ENCODE measurements around the gene IL6R.

IL6R gene

GRCh38 chr1:154453574-154454352 is 48.6 kb downstream of the IL6R start:
- no peak for DNase-seq

- peak; percentile 38 for DNase-seq
Observed at GRCh38 chr1:154454386-154455120, 49.4 kb downstream of the IL6R start.

GRCh38 chr1:154456631-154457030 is 51.5 kb downstream of the IL6R start:
- no peak for DNase-seq

GRCh38 chr1:154459080-154459479 is 53.9 kb downstream of the IL6R start:
- DNase-seq = no peak

GRCh38 chr1:154460695-154461260 is 55.6 kb downstream of the IL6R start:
- no peak for DNase-seq

- no peak for DNase-seq
Observed at GRCh38 chr1:154463512-154463990, 58.4 kb downstream of the IL6R start.

- DNase-seq = no peak
Observed at GRCh38 chr1:154465621-154466195, 60.6 kb downstream of the IL6R start.

GRCh38 chr1:154466206-154466605 is 61.1 kb downstream of the IL6R start:
- DNase-seq = no peak

- no peak for DNase-seq
Observed at GRCh38 chr1:154466921-154467417, 61.8 kb downstream of the IL6R start.

- no peak for DNase-seq
Observed at GRCh38 chr1:154467434-154468102, 62.4 kb downstream of the IL6R start.

GRCh38 chr1:154468535-154469250 is 63.5 kb downstream of the IL6R start:
- DNase-seq = no peak

GRCh38 chr1:154469844-154470560 is 64.9 kb downstream of the IL6R start:
- DNase-seq = no peak

- DNase-seq = no peak
Observed at GRCh38 chr1:154471304-154471703, 66.2 kb downstream of the IL6R start.

- DNase-seq = no peak
Observed at GRCh38 chr1:154474802-154475201, 69.7 kb downstream of the IL6R start.

GRCh38 chr1:154476791-154477190 is 71.6 kb downstream of the IL6R start:
- no peak for DNase-seq

GRCh38 chr1:154478013-154478412 is 72.9 kb downstream of the IL6R start:
- DNase-seq = no peak

- no peak for DNase-seq
Observed at GRCh38 chr1:154478639-154479038, 73.5 kb downstream of the IL6R start.

- DNase-seq = peak; percentile 53
Observed at GRCh38 chr1:154479764-154480421, 74.8 kb downstream of the IL6R start.

- DNase-seq = no peak
Observed at GRCh38 chr1:154481053-154481452, 75.9 kb downstream of the IL6R start.

GRCh38 chr1:154483941-154484803 is 79.0 kb downstream of the IL6R start:
- DNase-seq = no peak
